Body of pancreas (tissue), 4 donors: Measurements from ENCODE around the gene HJURP. TPM values are rescaled to one million over a fixed set of nuclear protein-coding genes. Genes with fewer than 3 reads are reported as not detected.

ENCODE experiments used
- ATAC-seq: fragments of 150-250 bp; one replicate; pipeline ENCODE4 v1.9.1; 2016
- DNase-seq, 4 donors: peaks; one replicate each; pipeline ENCODE4 v3.0.0-alpha.2; 2019
- H3K27ac ChIP-seq, 4 donors: fragments of 200-600 bp; sonication (generic); 1 replicate in 3 of 4; 2 replicates in 1 of 4; pipeline versions ENCODE4 v1.5.1 to v1.6.1; 2016 to 2019; ENCODE audit warnings: mild to moderate bottlenecking in 1 of 4, mixed read lengths in 1 of 4, moderate library complexity in 1 of 4
- H3K27me3 ChIP-seq, 2 donors: fragments of 200-600 bp; sonication (generic); one replicate each; pipeline ENCODE4 v1.6.0; 2016; ENCODE audit warnings: mild to moderate bottlenecking in 1 of 2
- H3K36me3 ChIP-seq, 2 donors: fragments of 200-600 bp; sonication (generic); replicated peaks in 1 of 2; 2 replicates each; pipeline ENCODE4 v1.5.1; 2016; ENCODE audit warnings: low read depth in 2 of 2; ENCODE audit not compliant: insufficient read depth in 1 of 2
- H3K4me1 ChIP-seq: fragments of 200-600 bp; sonication (generic); one replicate; pipeline ENCODE4 v1.6.0; 2016
- H3K4me3 ChIP-seq, 2 donors: fragments of 200-600 bp; sonication (generic); 1 replicate in 1 of 2; 2 replicates in 1 of 2; pipeline ENCODE4 v1.5.1; 2016 to 2019
- H3K9me3 ChIP-seq, 3 donors: fragments of 200-600 bp; sonication (generic); 1 replicate in 2 of 3; 2 replicates in 1 of 3; pipeline ENCODE4 v1.5.1; 2016
- CTCF ChIP-seq, 7 experiments: fragments of 450-650 bp in 4 of 7; fragments of 200-600 bp in 3 of 7; sonication (generic) in 3 of 7; IDR thresholded peaks; one replicate each; pipeline ENCODE4 v1.5.1; 2016 to 2019; ENCODE audit warnings: antibody characterized with exemption in 7 of 7
- POLR2A ChIP-seq, 3 donors: fragments of 450-650 bp; IDR thresholded peaks; one replicate each; pipeline ENCODE4 v1.6.1; 2016; ENCODE audit warnings: antibody characterized with exemption in 3 of 3, mild to moderate bottlenecking in 2 of 3
- WGBS, 2 donors: methylation state at CpG; one replicate each; pipeline ENCODE4 v1.1.5; 2017; 5-methylcytosine and 5-hydroxymethylcytosine counted together
- intact Hi-C: fragments of 100-400 bp; cut with DNase I; formaldehyde crosslinking; loops from one replicate; pipeline ENCODE4 v1.15.1; 2023
- total RNA-seq, 2 donors: library from RNA; depleted of rRNA; stranded (reverse); fragments of >200 nt; gene quantifications; one replicate each; pipeline ENCODE4 v1.1.0, GENCODE V29; 2016

Gene HJURP
- total RNA-seq, 2 donors from 2014 or later, result 3.6 TPM; not detected in 1

- WGBS, 2 donors, result 86 to 96% methylated on average over 5 to 6 of the region's 6 CpGs
- DNase-seq, result no peak
- H3K9me3 ChIP-seq, result no peaks in the 10 kb centered on the region
These were observed 24.1 kb downstream of the HJURP start for GRCh38 chr2:233830111-233830802.

DNA sequence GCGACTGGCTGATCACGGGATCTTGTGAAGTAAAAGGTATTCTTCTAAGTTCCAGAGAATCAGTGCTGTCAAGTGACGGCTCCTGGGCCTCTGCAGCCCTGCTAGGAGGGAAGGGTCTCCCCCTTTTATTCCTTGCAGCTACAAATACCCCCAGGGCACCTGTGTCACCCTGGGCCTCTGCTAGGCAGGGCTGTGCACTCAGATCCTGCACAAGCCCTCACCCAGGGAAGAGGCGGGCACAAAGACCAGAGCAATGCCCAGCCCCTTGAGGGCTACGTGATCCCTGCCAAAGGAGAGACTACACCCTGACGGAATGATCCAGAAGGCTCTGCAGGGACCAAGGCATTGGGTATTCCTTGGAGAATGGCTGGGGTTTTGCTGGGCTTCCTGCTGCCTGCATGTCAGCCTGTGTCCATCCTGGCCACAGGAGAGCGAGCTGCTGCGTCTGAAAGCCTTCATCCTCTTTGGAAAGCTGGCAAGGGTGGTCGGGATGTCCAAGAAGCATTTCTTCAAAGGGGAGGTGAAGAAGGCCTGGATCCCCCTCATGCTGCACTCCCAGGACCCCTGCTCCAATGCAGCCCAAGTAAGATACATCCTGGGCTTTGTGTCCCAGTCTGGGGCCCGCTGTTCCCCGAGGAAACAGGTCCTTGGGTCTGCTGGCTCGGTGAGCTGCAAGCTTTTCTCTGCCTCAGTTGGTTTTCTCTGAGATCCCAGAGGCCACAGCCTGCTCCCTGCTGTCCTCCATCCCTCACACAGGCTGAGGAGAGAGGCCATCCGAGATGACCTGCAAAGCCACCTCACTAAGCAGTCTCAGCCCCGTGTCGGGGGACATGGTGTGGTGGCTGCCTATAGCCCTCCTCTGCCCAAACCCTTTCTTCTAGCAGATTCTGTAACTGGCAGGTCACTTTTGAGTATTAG, 24.9 kb downstream of the HJURP start:
- Histone ChIP-seq H3K4me3 (no peak overlapping the region), H3K36me3 (no peaks in the 10 kb centered on the region), H3K4me1 (no peaks in the 10 kb centered on the region), H3K27ac (no peak overlapping the region), H3K27me3 (no peaks in the 10 kb centered on the region), H3K9me3 (no peaks in the 10 kb centered on the region)
- DNase-seq, result no peak
- no peak for ATAC-seq
- 73 to 83% methylated on average over 8 to 15 of the region's 15 CpGs for WGBS, 2 donors
- intact Hi-C loops, result no loop called here
- TF ChIP-seq POLR2A (IDR thresholded peaks at IDR 0.05) (no peak), CTCF (IDR thresholded peaks at IDR 0.05) (no peak)

More at GRCh38 chr2:233830111-233830802, 24.1 kb downstream of the HJURP start:
- H3K4me3 ChIP-seq, result no peak overlapping the region
- no peaks in the 10 kb centered on the region for H3K27me3 ChIP-seq
- ATAC-seq, result no peak
- no peak overlapping the region for H3K27ac ChIP-seq
- intact Hi-C loops, result no loop called here
- H3K4me1 ChIP-seq, result no peaks in the 10 kb centered on the region
- TF ChIP-seq CTCF (IDR thresholded peaks at IDR 0.05) (no peak), POLR2A (IDR thresholded peaks at IDR 0.05) (no peak)
- H3K36me3 ChIP-seq, result no peaks in the 10 kb centered on the region

GRCh38 chr2:233828546-233829192, 25.7 kb downstream of the HJURP start:
- intact Hi-C loops, result no loop called here
- 64 to 77% methylated on average over 17 to 24 of the region's 24 CpGs for WGBS, 2 donors
- no peak for ATAC-seq

GRCh38 chr2:233824373-233824772, 30.0 kb downstream of the HJURP start:
- Histone ChIP-seq H3K9me3 (no peaks in the 10 kb centered on the region), H3K27me3 (no peaks in the 10 kb centered on the region), H3K27ac (no peak overlapping the region), H3K4me3 (no peak overlapping the region), H3K4me1 (no peaks in the 10 kb centered on the region), H3K36me3 (no peaks in the 10 kb centered on the region)
- ATAC-seq, result no peak
- TF ChIP-seq POLR2A (IDR thresholded peaks at IDR 0.05), result no peak
- intact Hi-C loops, result no loop called here
- DNase-seq, result no peak
- 33 to 65% methylated on average over 2 to 7 of the region's 7 CpGs for WGBS, 2 donors

More at GRCh38 chr2:233828546-233829192, 25.7 kb downstream of the HJURP start:
- H3K27ac ChIP-seq, result no peak overlapping the region
- H3K4me1 ChIP-seq, result no peaks in the 10 kb centered on the region
- DNase-seq, result no peak
- no peaks in the 10 kb centered on the region for H3K27me3 ChIP-seq
- H3K4me3 ChIP-seq, result no peak overlapping the region
- H3K9me3 ChIP-seq, result no peaks in the 10 kb centered on the region
- TF ChIP-seq CTCF (IDR thresholded peaks at IDR 0.05) (no peak), POLR2A (IDR thresholded peaks at IDR 0.05) (no peak)
- H3K36me3 ChIP-seq, result no peaks in the 10 kb centered on the region

DNA sequence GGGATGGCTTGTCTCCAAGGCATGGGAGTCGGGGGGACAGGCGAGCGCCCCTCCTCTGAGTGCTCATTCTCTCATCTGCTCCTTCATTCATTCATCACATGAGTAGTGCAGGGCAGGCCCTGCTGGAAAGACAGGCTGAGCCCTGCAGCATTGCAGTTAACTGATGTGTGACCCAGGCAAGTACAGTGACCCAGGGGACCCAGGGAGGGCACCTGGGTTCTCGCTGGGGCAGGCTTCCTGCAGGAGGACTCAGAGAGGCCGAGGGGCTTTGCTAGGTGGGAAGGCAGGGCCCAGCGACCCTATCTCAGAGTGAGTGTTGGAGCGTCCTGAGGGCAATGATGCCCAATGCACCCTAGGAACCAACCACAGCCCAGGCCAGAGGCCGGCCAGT, 30.6 kb downstream of the HJURP start:
- H3K9me3 ChIP-seq, result no peaks in the 10 kb centered on the region
- no peak for TF ChIP-seq POLR2A (IDR thresholded peaks at IDR 0.05)
- no peak for TF ChIP-seq CTCF (IDR thresholded peaks at IDR 0.05)
- WGBS, 2 donors, result 74 to 82% methylated on average over 5 to 8 of the region's 8 CpGs
- no peak overlapping the region for H3K27ac ChIP-seq
- no peaks in the 10 kb centered on the region for H3K27me3 ChIP-seq
- DNase-seq, result no peak
- no peaks in the 10 kb centered on the region for H3K36me3 ChIP-seq
- H3K4me1 ChIP-seq, result no peaks in the 10 kb centered on the region
- no peak overlapping the region for H3K4me3 ChIP-seq
- ATAC-seq, result no peak
- intact Hi-C loops, result no loop called here
